Liver (tissue), 9 donors: ENCODE data around the gene TMEM273. TPM values are rescaled to one million over a fixed set of nuclear protein-coding genes. Genes with fewer than 3 reads are reported as not detected.

Experiments
- DNase-seq: peaks from one replicate; pipeline ENCODE4 v3.0.0-alpha.2; 2017; ENCODE audit warnings: low spot score
- H3K27ac ChIP-seq, 2 donors: one replicate each; pipeline ENCODE4 v1.7.0; 2013; ENCODE audit warnings: inconsistent platforms in 2 of 2, low read length in 2 of 2, control low read depth in 1 of 2, low read depth in 1 of 2, mild to moderate bottlenecking in 1 of 2
- H3K27me3 ChIP-seq, 4 donors: one replicate each; pipeline versions ENCODE4 v1.6.1 to v1.7.0; 2013; ENCODE audit warnings: low read length in 3 of 4, inconsistent platforms in 1 of 4, mild to moderate bottlenecking in 1 of 4, moderate library complexity in 1 of 4; ENCODE audit not compliant: control insufficient read depth in 4 of 4, insufficient read depth in 4 of 4
- H3K36me3 ChIP-seq, 4 donors: one replicate each; pipeline versions ENCODE4 v1.6.1 to v1.7.0; 2013; ENCODE audit warnings: low read length in 3 of 4, mild to moderate bottlenecking in 3 of 4, low read depth in 1 of 4, moderate library complexity in 1 of 4; ENCODE audit not compliant: control insufficient read depth in 4 of 4, insufficient read depth in 3 of 4
- H3K4me1 ChIP-seq, 4 donors: one replicate each; pipeline versions ENCODE4 v1.6.1 to v1.7.0; 2013; ENCODE audit warnings: low read length in 3 of 4, mild to moderate bottlenecking in 3 of 4, moderate library complexity in 1 of 4; ENCODE audit not compliant: control insufficient read depth in 4 of 4, insufficient read depth in 4 of 4
- H3K4me3 ChIP-seq, 3 donors: one replicate each; pipeline versions ENCODE4 v1.6.1 to v1.7.0; 2013; ENCODE audit warnings: low read length in 3 of 3, control low read depth in 1 of 3, low read depth in 1 of 3, mild to moderate bottlenecking in 1 of 3
- H3K9ac ChIP-seq, 2 donors: one replicate each; pipeline ENCODE4 v1.7.0; 2013; ENCODE audit warnings: low read length in 2 of 2, mild to moderate bottlenecking in 2 of 2, moderate library complexity in 2 of 2, control low read depth in 1 of 2, low read depth in 1 of 2
- H3K9me3 ChIP-seq, 4 donors: one replicate each; pipeline versions ENCODE4 v1.6.1 to v1.7.0; 2013; ENCODE audit warnings: low read length in 3 of 4; ENCODE audit not compliant: control insufficient read depth in 4 of 4
- EGR1 ChIP-seq, 2 donors: IDR thresholded peaks; 2 replicates each; pipeline ENCODE4 v1.6.1; 2016 to 2018; ENCODE audit warnings: antibody characterized with exemption in 2 of 2, low read depth in 2 of 2
- FOXA1 ChIP-seq: IDR thresholded peaks from 2 replicates; pipeline ENCODE4 v1.6.1; 2016; ENCODE audit warnings: antibody characterized with exemption
- FOXA2 ChIP-seq: IDR thresholded peaks from 2 replicates; pipeline ENCODE4 v1.6.1; 2016; ENCODE audit warnings: antibody characterized with exemption
- GABPA ChIP-seq, 2 donors: IDR thresholded peaks in 1 of 2; conservative IDR thresholded peaks in 1 of 2; 2 replicates each; pipeline ENCODE4 v1.6.1; 2016; ENCODE audit warnings: antibody characterized with exemption in 2 of 2, mild to moderate bottlenecking in 1 of 2, moderate library complexity in 1 of 2
- HNF4A ChIP-seq, 2 donors: conservative IDR thresholded peaks; 2 replicates each; pipeline ENCODE4 v1.6.1; 2016; ENCODE audit warnings: antibody characterized with exemption in 2 of 2, mild to moderate bottlenecking in 2 of 2
- HNF4G ChIP-seq: IDR thresholded peaks from 2 replicates; pipeline ENCODE4 v1.6.1; 2016; ENCODE audit warnings: antibody characterized with exemption
- JUND ChIP-seq, 2 donors: IDR thresholded peaks; 2 replicates each; pipeline ENCODE4 v1.6.1; 2016; ENCODE audit warnings: antibody characterized with exemption in 2 of 2
- RAD21 ChIP-seq, 2 donors: IDR thresholded peaks; 2 replicates each; pipeline ENCODE4 v1.6.1; 2016; ENCODE audit warnings: antibody characterized with exemption in 2 of 2, mild to moderate bottlenecking in 2 of 2
- REST ChIP-seq: IDR thresholded peaks from 2 replicates; pipeline ENCODE4 v1.6.1; 2016; ENCODE audit warnings: antibody characterized with exemption, mild to moderate bottlenecking
- RXRA ChIP-seq, 2 donors: IDR thresholded peaks; 2 replicates each; pipeline ENCODE4 v1.6.1; 2017 to 2018; ENCODE audit warnings: antibody characterized with exemption in 2 of 2, mild to moderate bottlenecking in 1 of 2
- SP1 ChIP-seq: IDR thresholded peaks from 2 replicates; pipeline ENCODE4 v1.6.1; 2018; ENCODE audit warnings: antibody characterized with exemption, mild to moderate bottlenecking
- YY1 ChIP-seq: IDR thresholded peaks from 2 replicates; pipeline ENCODE4 v1.6.1; 2016; ENCODE audit warnings: antibody characterized with exemption, mild to moderate bottlenecking
- ZBTB33 ChIP-seq: IDR thresholded peaks from 2 replicates; pipeline ENCODE4 v1.6.1; 2016; ENCODE audit warnings: antibody characterized with exemption
- WGBS: extraction: QIAGEN DNeasy Blood & Tissue Kit; methylation state at CpG from one replicate; pipeline ENCODE4 v1.1.7; 2013; 5-methylcytosine and 5-hydroxymethylcytosine counted together
- polyA plus RNA-seq, 2 donors: library from polyadenylated mRNA; stranded (reverse) in 1 of 2; unstranded in 1 of 2; fragments of 200-250 nt in 1 of 2; fragments of >200 nt in 1 of 2; fragmentation: Nextera tagmentation in 1 of 2; extraction: Ambion mirVana in 1 of 2; gene quantifications; one replicate each; pipeline versions ENCODE4 v1.2.1 to v1.2.3, GENCODE V29; 2013 to 2015
- total RNA-seq, 2 donors: library from RNA; depleted of rRNA; stranded (reverse); fragments of >200 nt; gene quantifications; one replicate each; pipeline ENCODE4 v1.2.3, GENCODE V29; 2014
- TF ChIP-seq, protein P1 (sequence below): IDR thresholded peaks from 2 replicates; pipeline ENCODE4 v1.6.1; 2016; ENCODE audit warnings: antibody characterized with exemption
- TF ChIP-seq, protein P2 (sequence below): IDR thresholded peaks from 2 replicates; pipeline ENCODE4 v1.6.1; 2016; ENCODE audit warnings: antibody characterized with exemption
- TF ChIP-seq, protein P3 (sequence below): fragments of 150-350 bp; IDR thresholded peaks from 2 replicates; pipeline ENCODE4 v1.5.1; 2017; ENCODE audit warnings: improper control_type of control experiment, low read depth, low read length; ENCODE audit not compliant: missing input control
- donor health status: healthy.
- donor health status: healthy.
- donor health status: healthy.
- donor health status: healthy.
- donor health status: healthy.

TMEM273 gene
- total and polyA plus RNA-seq, 4 donors, result 2.5 to 9.5 (median 4.5) TPM

DNA sequence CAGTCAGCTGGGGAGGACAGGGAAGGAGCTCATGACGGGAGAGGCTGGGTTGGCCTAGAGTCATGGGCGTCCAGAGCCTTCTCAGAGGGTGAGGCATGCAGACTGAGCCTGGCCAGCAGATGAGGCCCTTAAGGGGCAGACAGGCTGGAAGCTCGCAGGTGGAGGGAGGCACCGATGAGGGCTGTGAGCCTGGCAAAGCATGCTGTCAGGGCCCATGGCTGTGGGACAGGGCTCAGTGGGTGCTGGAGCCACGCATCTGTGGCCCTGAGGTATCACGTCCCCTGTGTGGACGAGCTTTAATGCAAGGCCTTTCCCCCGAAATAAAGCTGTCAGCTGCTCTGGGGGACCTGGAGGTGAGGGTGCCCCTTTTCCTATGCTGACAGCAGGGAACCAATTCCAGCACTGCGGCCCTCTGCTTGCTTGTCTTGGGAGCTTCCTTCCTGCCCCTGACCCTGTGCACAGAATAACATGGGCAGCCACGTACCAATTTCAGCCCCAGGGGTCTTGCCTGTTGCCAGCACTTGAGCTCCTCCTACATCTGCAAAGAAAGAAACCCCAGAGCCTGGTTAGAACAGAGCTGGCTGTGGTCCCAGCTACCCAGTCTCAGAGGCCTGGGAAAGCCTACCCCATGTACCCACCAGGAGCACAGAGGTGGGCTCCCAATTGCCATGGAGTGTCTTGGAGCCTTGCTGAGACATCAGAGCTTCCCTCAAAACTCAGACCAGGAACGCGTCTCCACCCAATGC, 20.6 kb downstream of the TMEM273 start:
- no peaks in the 10 kb centered on the region for H3K36me3 ChIP-seq
- TF ChIP-seq JUND (IDR thresholded peaks at IDR 0.05) (no peak), EGR1 (IDR thresholded peaks at IDR 0.05; ENCODE audit: low read depth in 2 of 2) (no peak), HNF4A (conservative IDR thresholded peaks at IDR 0.05) (no peak), GABPA (IDR thresholded peaks at IDR 0.05 in 1 of 2, conservative IDR thresholded peaks at IDR 0.05 in 1 of 2) (no peak), FOXA1 (no peak)
- TF ChIP-seq, protein P1, sequence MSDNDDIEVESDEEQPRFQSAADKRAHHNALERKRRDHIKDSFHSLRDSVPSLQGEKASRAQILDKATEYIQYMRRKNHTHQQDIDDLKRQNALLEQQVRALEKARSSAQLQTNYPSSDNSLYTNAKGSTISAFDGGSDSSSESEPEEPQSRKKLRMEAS, result no peak
- H3K9me3 ChIP-seq, result no peaks in the 10 kb centered on the region
- H3K4me1 ChIP-seq, result no peaks in the 10 kb centered on the region
- no peak for DNase-seq
- no peak overlapping the region for H3K27ac ChIP-seq
- no peaks in the 10 kb centered on the region for H3K27me3 ChIP-seq
- no peak overlapping the region for H3K9ac ChIP-seq
- WGBS, result 90% methylated on average over 12 of the region's 12 CpGs
- no peak overlapping the region for H3K4me3 ChIP-seq

DNA sequence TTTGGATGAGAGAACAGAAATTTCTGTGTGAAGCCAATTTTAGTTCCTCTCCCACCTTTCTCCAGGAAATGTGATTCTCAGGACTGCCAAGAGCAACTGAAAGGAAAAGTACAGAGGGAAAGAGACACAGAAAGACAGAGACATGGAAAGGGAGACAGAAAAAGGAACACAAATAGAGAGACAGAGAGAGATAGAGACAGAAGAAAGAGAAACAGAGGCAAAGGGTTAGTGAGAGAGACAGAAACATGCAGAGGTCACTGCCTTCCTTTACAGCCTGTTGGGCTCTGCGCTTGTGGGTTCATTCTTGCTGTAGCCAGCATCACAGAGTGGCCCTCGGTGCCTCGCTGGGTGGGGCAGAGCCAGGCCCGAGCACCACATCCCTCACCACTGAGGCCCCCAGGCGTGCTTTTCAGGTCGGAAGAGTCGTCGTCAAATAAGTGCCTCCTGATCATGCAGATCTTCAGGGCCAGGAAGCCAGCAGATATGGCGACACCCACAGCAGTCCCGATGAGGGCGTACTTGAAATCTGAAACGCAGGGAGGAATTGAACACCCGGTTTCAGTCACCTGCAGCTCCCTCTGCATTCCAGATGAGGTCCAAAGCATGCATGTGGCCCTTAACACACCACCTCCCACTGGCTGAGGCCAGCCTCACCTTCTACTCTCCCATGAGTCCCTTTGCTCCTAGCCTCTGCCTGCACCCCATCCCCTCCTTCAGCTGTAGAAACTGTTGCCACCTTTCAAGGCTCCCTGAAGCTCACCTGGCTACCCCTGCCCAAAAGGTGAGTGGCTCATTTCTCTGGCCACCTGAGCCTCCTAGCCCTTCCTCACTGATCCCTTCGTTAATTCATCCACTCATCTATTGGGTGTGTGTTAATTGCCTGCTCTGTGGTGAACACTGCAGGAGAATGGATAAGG, 21.4 kb downstream of the TMEM273 start:
- Histone ChIP-seq H3K36me3 (no peaks in the 10 kb centered on the region), H3K9me3 (no peaks in the 10 kb centered on the region), H3K9ac (no peak overlapping the region), H3K4me1 (no peaks in the 10 kb centered on the region), H3K27me3 (no peaks in the 10 kb centered on the region), H3K4me3 (no peak overlapping the region), H3K27ac (no peak overlapping the region)
- DNase-seq, result no peak
- TF ChIP-seq, protein P2, sequence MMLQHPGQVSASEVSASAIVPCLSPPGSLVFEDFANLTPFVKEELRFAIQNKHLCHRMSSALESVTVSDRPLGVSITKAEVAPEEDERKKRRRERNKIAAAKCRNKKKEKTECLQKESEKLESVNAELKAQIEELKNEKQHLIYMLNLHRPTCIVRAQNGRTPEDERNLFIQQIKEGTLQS, result no peak
- TF ChIP-seq FOXA1 (no peak), RXRA (IDR thresholded peaks at IDR 0.05) (no peak), GABPA (IDR thresholded peaks at IDR 0.05 in 1 of 2, conservative IDR thresholded peaks at IDR 0.05 in 1 of 2) (no peak), HNF4G (no peak), SP1 (no peak), FOXA2 (no peak), RAD21 (IDR thresholded peaks at IDR 0.05) (no peak), ZBTB33 (no peak), JUND (IDR thresholded peaks at IDR 0.05) (no peak), HNF4A (conservative IDR thresholded peaks at IDR 0.05) (no peak), YY1 (no peak), EGR1 (IDR thresholded peaks at IDR 0.05; ENCODE audit: low read depth in 2 of 2) (no peak), REST (no peak)
- TF ChIP-seq, protein P1, result no peak
- TF ChIP-seq, protein P3, sequence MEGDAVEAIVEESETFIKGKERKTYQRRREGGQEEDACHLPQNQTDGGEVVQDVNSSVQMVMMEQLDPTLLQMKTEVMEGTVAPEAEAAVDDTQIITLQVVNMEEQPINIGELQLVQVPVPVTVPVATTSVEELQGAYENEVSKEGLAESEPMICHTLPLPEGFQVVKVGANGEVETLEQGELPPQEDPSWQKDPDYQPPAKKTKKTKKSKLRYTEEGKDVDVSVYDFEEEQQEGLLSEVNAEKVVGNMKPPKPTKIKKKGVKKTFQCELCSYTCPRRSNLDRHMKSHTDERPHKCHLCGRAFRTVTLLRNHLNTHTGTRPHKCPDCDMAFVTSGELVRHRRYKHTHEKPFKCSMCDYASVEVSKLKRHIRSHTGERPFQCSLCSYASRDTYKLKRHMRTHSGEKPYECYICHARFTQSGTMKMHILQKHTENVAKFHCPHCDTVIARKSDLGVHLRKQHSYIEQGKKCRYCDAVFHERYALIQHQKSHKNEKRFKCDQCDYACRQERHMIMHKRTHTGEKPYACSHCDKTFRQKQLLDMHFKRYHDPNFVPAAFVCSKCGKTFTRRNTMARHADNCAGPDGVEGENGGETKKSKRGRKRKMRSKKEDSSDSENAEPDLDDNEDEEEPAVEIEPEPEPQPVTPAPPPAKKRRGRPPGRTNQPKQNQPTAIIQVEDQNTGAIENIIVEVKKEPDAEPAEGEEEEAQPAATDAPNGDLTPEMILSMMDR, result no peak
- 82% methylated on average over 14 of the region's 14 CpGs for WGBS
